GM19025 (cell line): ENCODE measurements around the gene MCU.
"Not testable (repeated sequence)": the region's sequence is repeated elsewhere in the genome, so short reads cannot be mapped to it uniquely, and the experiment has no call there.

Experiments used
- ATAC-seq: cut with Tn5 transposase; IDR thresholded peaks from one replicate; pipeline ENCODE4 v1.9.1; 2021; ENCODE audit warnings: mild to moderate bottlenecking, low read depth, moderate library complexity; ENCODE audit not compliant: unreplicated experiment

The MCU gene

DNA sequence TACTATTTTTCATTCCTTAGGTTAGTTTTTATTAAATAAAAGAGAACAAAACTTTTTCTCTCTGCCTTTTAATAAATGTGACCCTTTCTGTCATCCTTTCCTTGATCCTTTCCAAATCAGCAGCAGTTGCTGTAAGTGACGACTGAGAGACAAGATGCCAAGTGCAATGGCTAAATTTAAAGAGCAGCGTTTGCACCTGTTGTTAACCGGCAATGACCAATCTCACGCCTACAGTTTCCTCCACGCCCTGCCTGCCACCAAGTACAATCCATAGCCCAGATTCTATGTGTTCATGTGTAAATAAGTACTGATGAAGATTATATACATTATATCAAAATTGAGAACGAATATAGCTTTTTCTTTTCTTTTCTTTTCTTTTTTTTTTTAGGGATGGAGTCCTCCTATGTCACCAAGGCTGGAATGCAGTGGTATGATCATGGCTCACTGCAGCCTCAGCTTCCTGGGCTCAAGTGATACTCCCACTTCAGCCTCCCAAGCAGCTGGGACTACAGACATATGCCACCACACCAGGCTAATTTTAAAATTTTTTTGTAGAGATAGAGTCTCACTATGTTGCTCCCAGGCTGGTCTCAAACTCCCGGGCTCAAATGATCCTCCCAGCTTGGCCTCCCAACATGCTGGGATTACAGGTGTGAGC lies 6.5 kb upstream of the MCU start:
- no peak for ATAC-seq

- not testable (repeated sequence) for ATAC-seq
These were observed 5.5 kb upstream of the MCU start for GRCh38 chr10:72686430-72686829.

GRCh38 chr10:72687035-72687434 lies 4.9 kb upstream of the MCU start:
- no peak for ATAC-seq

DNA sequence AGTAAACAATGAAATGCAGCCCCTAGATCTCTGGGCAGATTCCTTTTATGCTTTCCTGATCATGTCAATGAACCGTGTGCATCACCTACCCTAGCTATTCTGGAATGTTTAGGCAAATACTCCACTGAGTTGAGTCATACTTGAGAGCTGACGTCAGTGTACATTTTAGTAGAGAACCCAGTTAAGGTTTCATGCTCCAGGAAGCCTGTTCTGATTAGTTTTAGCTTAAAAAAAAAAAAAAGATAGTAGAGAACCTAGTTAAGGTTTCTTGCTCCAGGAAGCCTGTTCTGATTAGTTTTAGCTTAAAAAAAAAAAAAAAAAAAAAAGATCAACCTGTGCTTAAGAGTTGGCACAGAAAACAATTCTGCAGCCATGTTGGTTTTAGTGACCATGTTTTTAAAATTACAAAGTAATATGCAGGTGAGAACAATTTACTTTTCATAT lies 3.7 kb upstream of the MCU start:
- no peak for ATAC-seq

- ATAC-seq, result no peak
These were observed 2.3 kb upstream of the MCU start for GRCh38 chr10:72689660-72690059.

- no peak for ATAC-seq
These were observed 1.7 kb upstream of the MCU start for GRCh38 chr10:72690071-72690755.

- ATAC-seq, result no peak
These were observed 477 bp upstream of the MCU start for GRCh38 chr10:72691470-72691862.

GRCh38 chr10:72692744-72692993 lies 726 bp downstream of the MCU start:
- no peak for ATAC-seq

DNA sequence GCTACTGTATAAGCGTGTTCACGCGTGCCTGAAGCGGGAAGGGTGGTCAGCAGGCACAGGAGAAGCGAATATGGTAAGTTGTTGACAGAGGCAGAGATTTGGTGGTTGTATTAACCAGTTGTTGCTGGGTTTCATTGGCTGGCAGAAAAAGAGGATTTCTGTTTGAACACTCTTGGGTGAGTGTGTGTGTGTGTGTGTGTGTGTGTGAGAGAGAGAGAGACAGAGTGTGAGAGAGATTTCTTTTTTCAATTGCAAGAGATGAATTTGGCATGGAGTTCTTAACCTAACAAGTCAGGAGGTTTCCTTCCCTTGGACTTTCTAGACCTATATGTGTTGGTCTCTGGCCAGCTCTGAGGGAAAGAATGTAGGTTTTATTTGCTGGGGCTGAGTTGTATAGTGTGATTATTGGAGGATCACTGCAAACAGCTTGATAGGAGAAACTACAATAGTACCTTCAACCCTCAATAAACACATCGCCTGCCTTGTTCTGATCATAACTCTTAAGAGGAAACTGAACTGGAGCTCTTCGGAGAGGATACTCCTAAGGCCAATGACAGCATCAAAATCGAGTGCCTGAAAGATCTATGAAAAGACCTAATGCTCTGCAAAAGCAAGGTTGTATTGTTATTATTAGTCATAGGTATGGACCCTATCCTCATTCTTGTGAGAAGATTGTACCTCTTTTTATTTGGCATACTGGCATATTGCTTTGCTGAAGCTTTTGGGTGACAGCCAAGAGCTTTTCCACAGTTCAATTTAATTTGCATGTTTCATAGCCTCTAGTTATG lies 1.2 kb downstream of the MCU start:
- ATAC-seq, result no peak

- ATAC-seq, result no peak
These were observed 2.8 kb downstream of the MCU start for GRCh38 chr10:72694476-72695369.

GRCh38 chr10:72695496-72695895 lies 3.6 kb downstream of the MCU start:
- ATAC-seq, result no peak

GRCh38 chr10:72697716-72698115 lies 5.8 kb downstream of the MCU start:
- no peak for ATAC-seq

DNA sequence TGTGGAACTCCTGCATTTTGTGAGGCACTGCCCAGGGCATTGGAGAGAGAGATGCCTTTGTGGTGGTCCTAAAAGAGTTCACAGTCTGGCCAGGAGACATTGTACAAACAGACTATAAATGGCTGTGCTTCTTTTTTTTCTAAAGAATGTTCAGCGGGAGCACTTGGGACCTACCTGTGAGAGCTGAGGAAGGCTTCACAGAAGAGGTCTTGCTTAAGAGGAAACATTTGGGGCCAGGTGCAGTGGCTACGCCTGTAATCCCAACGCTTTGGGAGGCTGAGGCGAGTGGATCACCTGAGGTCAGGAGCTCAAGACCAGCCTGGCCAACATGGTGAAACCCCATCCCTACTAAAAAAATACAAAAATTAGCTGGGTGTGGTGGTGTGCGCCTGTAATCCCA lies 10.5 kb downstream of the MCU start:
- ATAC-seq, result not testable (repeated sequence)

DNA sequence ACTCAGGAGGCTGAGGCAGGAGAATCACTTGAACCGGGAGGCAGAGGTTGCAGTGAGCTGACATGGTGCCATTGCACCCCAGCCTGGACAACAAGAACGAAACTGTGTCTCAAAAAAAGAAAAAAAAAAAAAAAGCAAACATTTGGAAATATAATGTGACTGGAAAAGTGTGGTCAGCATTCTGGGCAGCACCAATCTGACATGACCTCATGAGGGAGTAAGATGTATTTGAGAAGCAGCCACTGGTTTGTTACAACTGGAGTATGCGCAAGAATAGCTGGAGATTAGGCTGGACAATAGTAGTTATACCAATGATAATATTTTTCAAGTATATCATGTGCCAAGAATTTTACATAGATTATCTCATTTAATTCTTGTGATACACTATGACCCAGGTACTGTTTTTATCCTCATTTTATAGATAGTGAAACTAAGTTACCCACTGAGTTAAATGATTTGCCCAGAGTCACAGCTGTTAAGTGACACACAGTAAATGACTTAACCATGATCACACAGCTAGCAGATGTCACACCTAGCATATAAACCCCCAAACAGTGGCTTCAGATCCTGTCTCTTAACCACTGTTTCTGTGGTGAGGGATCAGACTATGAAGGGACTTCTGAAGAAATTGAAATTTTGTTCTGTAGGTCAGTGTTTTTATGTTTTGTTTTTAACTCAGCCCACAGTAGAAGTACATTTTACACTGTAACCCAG lies 11.1 kb downstream of the MCU start:
- ATAC-seq, result peak; percentile 93

GRCh38 chr10:72704117-72704516 lies 12.2 kb downstream of the MCU start:
- ATAC-seq, result no peak

DNA sequence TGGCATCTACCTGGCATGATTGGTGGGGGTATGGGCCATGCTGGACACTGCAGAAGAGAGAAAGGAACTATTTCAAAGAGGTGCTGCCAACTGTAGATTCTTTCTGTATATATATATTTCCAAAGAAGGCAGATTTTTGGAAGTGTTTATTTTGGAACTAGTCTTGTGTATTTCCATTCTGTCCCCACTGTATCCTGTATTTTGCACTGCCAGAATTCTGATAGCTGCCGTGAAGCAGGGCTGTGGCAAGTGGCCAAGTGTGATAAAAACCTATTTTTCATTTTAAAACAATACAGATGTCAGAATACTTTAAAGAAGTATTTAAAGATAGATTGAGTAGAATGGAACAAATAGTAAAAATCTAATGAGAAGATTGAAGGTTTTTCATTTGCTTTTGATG lies 17.1 kb downstream of the MCU start:
- no peak for ATAC-seq

DNA sequence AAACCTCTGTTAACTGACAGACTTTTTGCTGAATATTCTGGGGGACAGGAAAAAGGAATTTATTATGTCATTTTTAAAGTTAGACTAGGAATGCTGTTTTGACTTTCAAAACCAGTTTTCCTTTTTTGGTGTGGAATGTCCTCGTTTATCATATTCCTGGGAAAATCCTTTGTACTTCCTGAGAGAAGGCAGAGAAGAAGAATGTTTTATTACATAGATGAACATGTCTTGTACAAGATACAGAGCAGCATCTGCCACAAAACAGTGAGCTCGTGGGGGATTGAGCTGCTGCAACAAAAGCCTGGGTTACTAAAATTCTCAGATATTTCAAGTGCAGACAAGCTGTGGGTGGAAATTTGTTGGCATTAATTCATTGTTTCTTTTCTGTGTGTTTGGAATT lies 20.2 kb downstream of the MCU start:
- no peak for ATAC-seq

GRCh38 chr10:72719941-72720592 lies 28.1 kb downstream of the MCU start:
- no peak for ATAC-seq

- ATAC-seq, result no peak
These were observed 29.1 kb downstream of the MCU start for GRCh38 chr10:72720814-72721660.
